ENCODE data around the gene NCKAP5.

Gene NCKAP5

GRCh38 chr2:133109772-133110171 is 458.5 kb downstream of the NCKAP5 start:
- Mint-ChIP-seq H3K36me3 (ENCODE audit: low read depth) (no peaks in the 10 kb centered on the region), H3K4me1 (ENCODE audit: low read depth) (no peaks in the 10 kb centered on the region), H3K27ac (no peak overlapping the region), H3K4me3 (no peak overlapping the region), H3K27me3 (ENCODE audit: low read depth) (no peaks in the 10 kb centered on the region), H3K9me3 (peaks cover 3% of the 10 kb centered on the region)

- H3K27ac Mint-ChIP-seq: no peak overlapping the region
- peaks cover 3% of the 10 kb centered on the region for H3K9me3 Mint-ChIP-seq
- no peaks in the 10 kb centered on the region for H3K27me3 Mint-ChIP-seq (ENCODE audit: low read depth)
- H3K4me1 Mint-ChIP-seq (ENCODE audit: low read depth): no peaks in the 10 kb centered on the region
- no peak overlapping the region for H3K4me3 Mint-ChIP-seq
- H3K36me3 Mint-ChIP-seq (ENCODE audit: low read depth): no peaks in the 10 kb centered on the region
Observed at GRCh38 chr2:133107058-133107815, 461.0 kb downstream of the NCKAP5 start.

GRCh38 chr2:133104871-133105270 is 463.4 kb downstream of the NCKAP5 start:
- Mint-ChIP-seq H3K9me3 (peaks cover 3% of the 10 kb centered on the region), H3K27me3 (ENCODE audit: low read depth) (no peaks in the 10 kb centered on the region), H3K4me1 (ENCODE audit: low read depth) (no peaks in the 10 kb centered on the region), H3K4me3 (no peak overlapping the region), H3K27ac (no peak overlapping the region), H3K36me3 (ENCODE audit: low read depth) (no peaks in the 10 kb centered on the region)

GRCh38 chr2:133098787-133099186 is 469.5 kb downstream of the NCKAP5 start:
- H3K9me3 Mint-ChIP-seq: no peaks in the 10 kb centered on the region
- H3K36me3 Mint-ChIP-seq (ENCODE audit: low read depth): no peaks in the 10 kb centered on the region
- H3K4me1 Mint-ChIP-seq (ENCODE audit: low read depth): no peaks in the 10 kb centered on the region
- H3K4me3 Mint-ChIP-seq: no peak overlapping the region
- no peaks in the 10 kb centered on the region for H3K27me3 Mint-ChIP-seq (ENCODE audit: low read depth)
- H3K27ac Mint-ChIP-seq: no peak overlapping the region

GRCh38 chr2:133097666-133098065 is 470.6 kb downstream of the NCKAP5 start:
- H3K27ac Mint-ChIP-seq: no peak overlapping the region
- no peaks in the 10 kb centered on the region for H3K9me3 Mint-ChIP-seq
- H3K4me1 Mint-ChIP-seq (ENCODE audit: low read depth): no peaks in the 10 kb centered on the region
- no peak overlapping the region for H3K4me3 Mint-ChIP-seq
- H3K27me3 Mint-ChIP-seq (ENCODE audit: low read depth): no peaks in the 10 kb centered on the region
- H3K36me3 Mint-ChIP-seq (ENCODE audit: low read depth): no peaks in the 10 kb centered on the region

GRCh38 chr2:133092571-133092970 is 475.7 kb downstream of the NCKAP5 start:
- Mint-ChIP-seq H3K4me3 (no peak overlapping the region), H3K4me1 (ENCODE audit: low read depth) (no peaks in the 10 kb centered on the region), H3K27me3 (ENCODE audit: low read depth) (no peaks in the 10 kb centered on the region), H3K27ac (no peak overlapping the region), H3K9me3 (no peaks in the 10 kb centered on the region), H3K36me3 (ENCODE audit: low read depth) (no peaks in the 10 kb centered on the region)

- H3K27ac Mint-ChIP-seq: no peak overlapping the region
- H3K9me3 Mint-ChIP-seq: no peaks in the 10 kb centered on the region
- no peaks in the 10 kb centered on the region for H3K27me3 Mint-ChIP-seq (ENCODE audit: low read depth)
- H3K4me1 Mint-ChIP-seq (ENCODE audit: low read depth): no peaks in the 10 kb centered on the region
- no peak overlapping the region for H3K4me3 Mint-ChIP-seq
- no peaks in the 10 kb centered on the region for H3K36me3 Mint-ChIP-seq (ENCODE audit: low read depth)
Observed at GRCh38 chr2:133090358-133090757, 477.9 kb downstream of the NCKAP5 start.

GRCh38 chr2:133086176-133086575 is 482.1 kb downstream of the NCKAP5 start:
- no peaks in the 10 kb centered on the region for H3K36me3 Mint-ChIP-seq (ENCODE audit: low read depth)
- no peaks in the 10 kb centered on the region for H3K4me1 Mint-ChIP-seq (ENCODE audit: low read depth)
- H3K27me3 Mint-ChIP-seq (ENCODE audit: low read depth): no peaks in the 10 kb centered on the region
- no peaks in the 10 kb centered on the region for H3K9me3 Mint-ChIP-seq
- H3K4me3 Mint-ChIP-seq: no peak overlapping the region
- no peak overlapping the region for H3K27ac Mint-ChIP-seq

- Mint-ChIP-seq H3K27ac (no peak overlapping the region), H3K27me3 (ENCODE audit: low read depth) (no peaks in the 10 kb centered on the region), H3K4me1 (ENCODE audit: low read depth) (no peaks in the 10 kb centered on the region), H3K36me3 (ENCODE audit: low read depth) (no peaks in the 10 kb centered on the region), H3K4me3 (no peak overlapping the region), H3K9me3 (no peaks in the 10 kb centered on the region)
Observed at GRCh38 chr2:133085646-133086045, 482.6 kb downstream of the NCKAP5 start.

- no peak overlapping the region for H3K4me3 Mint-ChIP-seq
Observed at GRCh38 chr2:133082034-133082433, 486.2 kb downstream of the NCKAP5 start.

GRCh38 chr2:133080822-133081221 is 487.4 kb downstream of the NCKAP5 start:
- Mint-ChIP-seq H3K9me3 (no peaks in the 10 kb centered on the region), H3K4me3 (no peak overlapping the region), H3K27me3 (ENCODE audit: low read depth) (no peaks in the 10 kb centered on the region), H3K27ac (no peak overlapping the region), H3K36me3 (ENCODE audit: low read depth) (no peaks in the 10 kb centered on the region), H3K4me1 (ENCODE audit: low read depth) (no peaks in the 10 kb centered on the region)

More at GRCh38 chr2:133082034-133082433, 486.2 kb downstream of the NCKAP5 start:
- Mint-ChIP-seq H3K4me1 (ENCODE audit: low read depth) (no peaks in the 10 kb centered on the region), H3K27ac (no peak overlapping the region), H3K36me3 (ENCODE audit: low read depth) (no peaks in the 10 kb centered on the region), H3K27me3 (ENCODE audit: low read depth) (no peaks in the 10 kb centered on the region), H3K9me3 (no peaks in the 10 kb centered on the region)

- Mint-ChIP-seq H3K27me3 (ENCODE audit: low read depth) (no peaks in the 10 kb centered on the region), H3K27ac (no peak overlapping the region), H3K36me3 (ENCODE audit: low read depth) (no peaks in the 10 kb centered on the region), H3K9me3 (no peaks in the 10 kb centered on the region), H3K4me1 (ENCODE audit: low read depth) (no peaks in the 10 kb centered on the region), H3K4me3 (no peak overlapping the region)
Observed at GRCh38 chr2:133078667-133079411, 489.4 kb downstream of the NCKAP5 start.

- no peaks in the 10 kb centered on the region for H3K9me3 Mint-ChIP-seq
- H3K27ac Mint-ChIP-seq: no peak overlapping the region
- H3K4me1 Mint-ChIP-seq (ENCODE audit: low read depth): no peaks in the 10 kb centered on the region
- no peaks in the 10 kb centered on the region for H3K36me3 Mint-ChIP-seq (ENCODE audit: low read depth)
- H3K27me3 Mint-ChIP-seq (ENCODE audit: low read depth): no peaks in the 10 kb centered on the region
- no peak overlapping the region for H3K4me3 Mint-ChIP-seq
Observed at GRCh38 chr2:133077269-133077822, 490.9 kb downstream of the NCKAP5 start.

GRCh38 chr2:133072837-133073694 is 495.2 kb downstream of the NCKAP5 start:
- H3K27ac Mint-ChIP-seq: no peak overlapping the region
- H3K36me3 Mint-ChIP-seq (ENCODE audit: low read depth): no peaks in the 10 kb centered on the region
- no peaks in the 10 kb centered on the region for H3K9me3 Mint-ChIP-seq
- no peaks in the 10 kb centered on the region for H3K4me1 Mint-ChIP-seq (ENCODE audit: low read depth)
- no peaks in the 10 kb centered on the region for H3K27me3 Mint-ChIP-seq (ENCODE audit: low read depth)
- H3K4me3 Mint-ChIP-seq: no peak overlapping the region
